Subcutaneous adipose tissue (tissue), 4 donors: ENCODE measurements around the gene CYP2S1. TPM values are rescaled to one million over a fixed set of nuclear protein-coding genes. Genes with fewer than 3 reads are reported as not detected.

Source experiments
- CTCF ChIP-seq: fragments of 450-650 bp; IDR thresholded peaks from one replicate; pipeline ENCODE4 v1.5.1; 2016; ENCODE audit warnings: low read depth, mild to moderate bottlenecking, control low read depth, antibody characterized with exemption, moderate library complexity
- total RNA-seq, 4 donors: library from RNA; depleted of rRNA; stranded (reverse); fragments of >200 nt; gene quantifications; one replicate each; pipeline ENCODE4 v1.1.0, GENCODE V29; 2016

CYP2S1 gene
- total RNA-seq, 4 donors from 2014 or later, result 1.9 to 5.6 (median 3.3) TPM

- TF ChIP-seq CTCF, result no peak
Observed at GRCh38 chr19:41189425-41190065, 3.5 kb upstream of the CYP2S1 start.

- TF ChIP-seq CTCF, result no peak
Observed at GRCh38 chr19:41193430-41194156, 574 bp downstream of the CYP2S1 start.

- TF ChIP-seq CTCF, result no peak
Observed at GRCh38 chr19:41194157-41194552, 1.1 kb downstream of the CYP2S1 start.

- no peak for TF ChIP-seq CTCF
Observed at GRCh38 chr19:41195675-41196497, 2.9 kb downstream of the CYP2S1 start.

GRCh38 chr19:41198559-41198958 is 5.5 kb downstream of the CYP2S1 start:
- TF ChIP-seq CTCF, result no peak

GRCh38 chr19:41203371-41203770 is 10.4 kb downstream of the CYP2S1 start:
- no peak for TF ChIP-seq CTCF

GRCh38 chr19:41205995-41206394 is 13.0 kb downstream of the CYP2S1 start:
- TF ChIP-seq CTCF, result no peak
